ENCODE results near the gene C10orf90. TPM values are rescaled to one million over a fixed set of nuclear protein-coding genes. Genes with fewer than 3 reads are reported as not detected.

The C10orf90 gene
- total RNA-seq, 1 donor from 2014 or later = not detected

- Mint-ChIP-seq H3K36me3 (ENCODE audit: low read depth, unreplicated experiment) (no peaks in the 10 kb centered on the region), H3K27me3 (ENCODE audit: unreplicated experiment) (no peaks in the 10 kb centered on the region), H3K9me3 (ENCODE audit: unreplicated experiment) (no peaks in the 10 kb centered on the region), H3K4me3 (ENCODE audit: unreplicated experiment) (no peak overlapping the region), H3K4me1 (ENCODE audit: unreplicated experiment) (peaks cover 15% of the 10 kb centered on the region), H3K27ac (ENCODE audit: unreplicated experiment) (no peak overlapping the region)
- TF ChIP-seq CTCF (IDR thresholded peaks at IDR 0.05; ENCODE audit: unreplicated experiment) = no peak
- DNase-seq (ENCODE audit: low spot score) = no peak
These were observed 200.8 kb downstream of the C10orf90 start for GRCh38 chr10:126469692-126470091.

- DNase-seq (ENCODE audit: low spot score) = no peak
- Mint-ChIP-seq H3K27me3 (ENCODE audit: unreplicated experiment) (no peaks in the 10 kb centered on the region), H3K36me3 (ENCODE audit: low read depth, unreplicated experiment) (no peaks in the 10 kb centered on the region), H3K4me1 (ENCODE audit: unreplicated experiment) (peaks cover 15% of the 10 kb centered on the region), H3K4me3 (ENCODE audit: unreplicated experiment) (no peak overlapping the region), H3K27ac (ENCODE audit: unreplicated experiment) (no peak overlapping the region), H3K9me3 (ENCODE audit: unreplicated experiment) (no peaks in the 10 kb centered on the region)
- TF ChIP-seq CTCF (IDR thresholded peaks at IDR 0.05; ENCODE audit: unreplicated experiment) = no peak
These were observed 201.4 kb downstream of the C10orf90 start for GRCh38 chr10:126468876-126469643.

- peaks cover 15% of the 10 kb centered on the region for H3K4me1 Mint-ChIP-seq (ENCODE audit: unreplicated experiment)
- no peak for TF ChIP-seq CTCF (IDR thresholded peaks at IDR 0.05; ENCODE audit: unreplicated experiment)
- no peaks in the 10 kb centered on the region for H3K9me3 Mint-ChIP-seq (ENCODE audit: unreplicated experiment)
- no peak for DNase-seq (ENCODE audit: low spot score)
- H3K27ac Mint-ChIP-seq (ENCODE audit: unreplicated experiment) = no peak overlapping the region
- H3K27me3 Mint-ChIP-seq (ENCODE audit: unreplicated experiment) = no peaks in the 10 kb centered on the region
- no peak overlapping the region for H3K4me3 Mint-ChIP-seq (ENCODE audit: unreplicated experiment)
- no peaks in the 10 kb centered on the region for H3K36me3 Mint-ChIP-seq (ENCODE audit: low read depth, unreplicated experiment)
These were observed 202.0 kb downstream of the C10orf90 start for GRCh38 chr10:126468467-126468866.

- TF ChIP-seq CTCF (IDR thresholded peaks at IDR 0.05; ENCODE audit: unreplicated experiment) = no peak
- peaks cover 7% of the 10 kb centered on the region for H3K4me1 Mint-ChIP-seq (ENCODE audit: unreplicated experiment)
- H3K9me3 Mint-ChIP-seq (ENCODE audit: unreplicated experiment) = no peaks in the 10 kb centered on the region
- peaks cover 7% of the 10 kb centered on the region for H3K27me3 Mint-ChIP-seq (ENCODE audit: unreplicated experiment)
- H3K4me3 Mint-ChIP-seq (ENCODE audit: unreplicated experiment) = no peak overlapping the region
- H3K27ac Mint-ChIP-seq (ENCODE audit: unreplicated experiment) = no peak overlapping the region
- no peak for DNase-seq (ENCODE audit: low spot score)
- H3K36me3 Mint-ChIP-seq (ENCODE audit: low read depth, unreplicated experiment) = no peaks in the 10 kb centered on the region
These were observed 204.7 kb downstream of the C10orf90 start for GRCh38 chr10:126465771-126466170.

GRCh38 chr10:126463286-126463685, 207.2 kb downstream of the C10orf90 start:
- no peak overlapping the region for H3K27ac Mint-ChIP-seq (ENCODE audit: unreplicated experiment)
- H3K4me3 Mint-ChIP-seq (ENCODE audit: unreplicated experiment) = no peak overlapping the region
- no peak for TF ChIP-seq CTCF (IDR thresholded peaks at IDR 0.05; ENCODE audit: unreplicated experiment)
- no peaks in the 10 kb centered on the region for H3K36me3 Mint-ChIP-seq (ENCODE audit: low read depth, unreplicated experiment)
- no peaks in the 10 kb centered on the region for H3K9me3 Mint-ChIP-seq (ENCODE audit: unreplicated experiment)
- DNase-seq (ENCODE audit: low spot score) = no peak
- peaks cover 7% of the 10 kb centered on the region for H3K27me3 Mint-ChIP-seq (ENCODE audit: unreplicated experiment)
- H3K4me1 Mint-ChIP-seq (ENCODE audit: unreplicated experiment) = no peaks in the 10 kb centered on the region

All from endothelial cell (in vitro differentiated cells).